Calu3 (cell line): ENCODE measurements around the gene EFHC2. TPM values are rescaled to one million over a fixed set of nuclear protein-coding genes. Genes with fewer than 3 reads are reported as not detected.
A peak's percentile ranks its signal among the peaks of the same experiment; 100 is the strongest.

Experiments
- BruUV-seq: library from RNA; stranded (reverse); fragments of 400-500 nt; replicated peaks from 2 replicates; lab custom pipeline; 2021; lab: Mats Ljungman, UMichigan
- CTCF ChIA-PET: fragments of 300-600 bp; sonication (Branson Sonifier 250); formaldehyde crosslinking; loops from one replicate; lab custom pipeline; 2022; ENCODE audit warnings: antibody characterized with exemption; lab: Charles Lee
- DNase-seq: peaks from one replicate; pipeline ENCODE4 v3.0.0; 2022
- H3K27ac Mint-ChIP-seq: one replicate; pipeline ENCODE4 v1.8.0; 2022; ENCODE audit warnings: mixed read lengths; ENCODE audit not compliant: unreplicated experiment
- H3K27me3 Mint-ChIP-seq: one replicate; pipeline ENCODE4 v1.8.0; 2022; ENCODE audit warnings: mixed read lengths; ENCODE audit not compliant: unreplicated experiment
- H3K36me3 Mint-ChIP-seq: one replicate; pipeline ENCODE4 v1.8.0; 2022; ENCODE audit warnings: mild to moderate bottlenecking, moderate library complexity, mixed read lengths; ENCODE audit not compliant: insufficient read depth, unreplicated experiment
- H3K4me1 Mint-ChIP-seq: one replicate; pipeline ENCODE4 v1.8.0; 2022; ENCODE audit warnings: mild to moderate bottlenecking, low read depth, mixed read lengths; ENCODE audit not compliant: unreplicated experiment
- H3K4me3 Mint-ChIP-seq: one replicate; pipeline ENCODE4 v1.8.0; 2022; ENCODE audit warnings: mild to moderate bottlenecking, low read depth, moderate library complexity, mixed read lengths; ENCODE audit not compliant: unreplicated experiment
- H3K9me3 Mint-ChIP-seq: one replicate; pipeline ENCODE4 v1.8.0; 2022; ENCODE audit warnings: low read depth, mixed read lengths; ENCODE audit not compliant: unreplicated experiment
- CTCF ChIP-seq: fragments of 200-600 bp; IDR thresholded peaks from one replicate; pipeline ENCODE4 v1.8.0; 2022; ENCODE audit warnings: antibody characterized with exemption; ENCODE audit not compliant: unreplicated experiment
- intact Hi-C: fragments of 100-400 bp; cut with micrococcal nuclease; formaldehyde crosslinking; loops from one replicate; pipeline ENCODE4 v1.10.0; 2022; ENCODE audit not compliant: unreplicated experiment
- total RNA-seq: library from RNA; stranded (reverse); gene quantifications from 2 replicates; pipeline ENCODE4 v1.2.3, GENCODE V29; 2022

EFHC2 gene
- total RNA-seq, 1 experiment from 2014 or later, result 1.7 TPM

GRCh38 chrX:44352758-44353157 lies 9.3 kb upstream of the EFHC2 start:
- Mint-ChIP-seq H3K4me1 (peaks cover 14% of the 10 kb centered on the region), H3K27ac (no peak overlapping the region), H3K9me3 (no peaks in the 10 kb centered on the region)

DNA sequence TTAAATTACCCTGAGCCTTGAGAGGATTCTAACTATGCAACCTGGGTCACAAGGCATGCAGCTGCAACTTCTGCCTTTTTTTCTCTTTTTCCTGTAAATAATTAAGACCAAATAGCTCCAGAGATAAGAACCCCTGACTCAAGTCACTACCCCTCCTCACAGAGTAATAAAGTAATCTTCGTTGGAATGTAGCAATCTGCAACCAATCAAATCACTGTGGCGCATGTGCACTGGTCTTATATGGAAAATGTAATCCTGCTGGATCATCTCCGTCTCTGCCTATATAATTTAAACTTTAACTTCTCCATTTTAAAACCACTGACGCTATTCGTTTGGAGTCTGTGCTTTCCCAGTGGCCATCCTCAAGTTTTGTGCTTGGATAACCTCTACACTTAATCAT lies 6.1 kb upstream of the EFHC2 start:
- H3K27me3 Mint-ChIP-seq, result no peaks in the 10 kb centered on the region
- no peak overlapping the region for H3K4me3 Mint-ChIP-seq
- H3K9me3 Mint-ChIP-seq, result no peaks in the 10 kb centered on the region
- no peak for DNase-seq
- CTCF ChIA-PET, result no interaction called here
- H3K27ac Mint-ChIP-seq, result no peak overlapping the region
- TF ChIP-seq CTCF, result no peak
- no TSS peak for BruUV-seq
- peaks cover 14% of the 10 kb centered on the region for H3K4me1 Mint-ChIP-seq
- intact Hi-C loops, result no loop called here
- no peaks in the 10 kb centered on the region for H3K36me3 Mint-ChIP-seq

More at GRCh38 chrX:44352758-44353157, 9.3 kb upstream of the EFHC2 start:
- CTCF ChIA-PET, result no interaction called here
- no peak for DNase-seq
- Mint-ChIP-seq H3K4me3 (no peak overlapping the region), H3K36me3 (no peaks in the 10 kb centered on the region), H3K27me3 (no peaks in the 10 kb centered on the region)
- intact Hi-C loops, result no loop called here
- no TSS peak for BruUV-seq
- TF ChIP-seq CTCF, result no peak

- intact Hi-C loops, result no loop called here
- peaks cover 11% of the 10 kb centered on the region for H3K36me3 Mint-ChIP-seq
- H3K27ac Mint-ChIP-seq, result no peak overlapping the region
- CTCF ChIA-PET, result interaction anchor here (0.6 kb wide), 1 partner anchor 337 kb away, joined by 3 read pairs; no protein-coding TSS in a partner anchor
- H3K27me3 Mint-ChIP-seq, result no peaks in the 10 kb centered on the region
- TF ChIP-seq CTCF, result no peak
- H3K4me1 Mint-ChIP-seq, result no peaks in the 10 kb centered on the region
- DNase-seq, result no peak
- H3K9me3 Mint-ChIP-seq, result no peaks in the 10 kb centered on the region
- peak overlapping the region; percentile 80 for H3K4me3 Mint-ChIP-seq
- BruUV-seq, result no TSS peak
Measured at GRCh38 chrX:44344687-44345086, 1.2 kb upstream of the EFHC2 start.

- TF ChIP-seq CTCF, result no peak
- Mint-ChIP-seq H3K9me3 (no peaks in the 10 kb centered on the region), H3K4me1 (no peaks in the 10 kb centered on the region), H3K27ac (peak overlapping the region; percentile 60), H3K36me3 (peaks cover 11% of the 10 kb centered on the region), H3K27me3 (no peaks in the 10 kb centered on the region), H3K4me3 (peak overlapping the region; percentile 80)
- CTCF ChIA-PET, result interaction anchor here (0.7 kb wide), 1 partner anchor 1941 kb away, joined by 5 read pairs; no protein-coding TSS in a partner anchor
- intact Hi-C loops, result no loop called here
- no TSS peak for BruUV-seq
- DNase-seq, result no peak
Measured at GRCh38 chrX:44344194-44344593, 722 bp upstream of the EFHC2 start.
